H9 (cell line): ENCODE measurements around the gene FAM171A1. TPM values are rescaled to one million over a fixed set of nuclear protein-coding genes. Genes with fewer than 3 reads are reported as not detected.

Experiments
- DNase-seq: peaks from one replicate; pipeline ENCODE4 v3.0.0-alpha.2; 2017
- H2AFZ ChIP-seq: one replicate; pipeline ENCODE4 v1.6.1; 2013; ENCODE audit warnings: mild to moderate bottlenecking, low read length, control low read depth, moderate library complexity
- H2AK5ac ChIP-seq: 2 replicates; pipeline ENCODE4 v1.6.1; 2013; ENCODE audit warnings: low read length, control low read depth, mixed read lengths; ENCODE audit not compliant: insufficient read length
- H2BK120ac ChIP-seq: one replicate; pipeline ENCODE4 v1.6.1; 2013; ENCODE audit warnings: low read depth, mild to moderate bottlenecking, low read length, control low read depth, inconsistent platforms; ENCODE audit not compliant: poor library complexity, severe bottlenecking
- H2BK12ac ChIP-seq: 2 replicates; pipeline ENCODE4 v1.6.1; 2013; ENCODE audit warnings: low read length, control low read depth, mixed read lengths, low read depth; ENCODE audit not compliant: insufficient read length
- H2BK15ac ChIP-seq: 2 replicates; pipeline ENCODE4 v1.6.1; 2013; ENCODE audit warnings: low read depth, low read length, control low read depth
- H2BK20ac ChIP-seq: one replicate; pipeline ENCODE4 v1.6.1; 2013; ENCODE audit warnings: low read depth, mild to moderate bottlenecking, low read length, control low read depth, inconsistent platforms; ENCODE audit not compliant: poor library complexity, severe bottlenecking
- H2BK5ac ChIP-seq: 2 replicates; pipeline ENCODE4 v1.6.1; 2013; ENCODE audit warnings: low read length, control low read depth, mixed read lengths; ENCODE audit not compliant: insufficient read length
- H3K14ac ChIP-seq: 2 replicates; pipeline ENCODE4 v1.6.1; 2013; ENCODE audit warnings: low read length, control low read depth; ENCODE audit not compliant: insufficient read depth
- H3K18ac ChIP-seq: 2 replicates; pipeline ENCODE4 v1.6.1; 2013; ENCODE audit warnings: low read depth, mild to moderate bottlenecking, mixed read lengths, low read length, control low read depth; ENCODE audit not compliant: insufficient read length
- H3K23ac ChIP-seq: 2 replicates; pipeline ENCODE4 v1.6.1; 2013; ENCODE audit warnings: low read length, control low read depth, mixed read lengths, low read depth; ENCODE audit not compliant: insufficient read length
- H3K23me2 ChIP-seq: 2 replicates; pipeline ENCODE4 v1.6.1; 2013; ENCODE audit warnings: low read depth, mild to moderate bottlenecking, mixed read lengths, low read length, control low read depth; ENCODE audit not compliant: insufficient read length, poor library complexity, severe bottlenecking
- H3K27ac ChIP-seq: 2 replicates; pipeline ENCODE4 v1.5.1; 2013; ENCODE audit warnings: low read length, control low read depth, mixed read lengths, low read depth; ENCODE audit not compliant: insufficient read length
- H3K27me3 ChIP-seq: 2 replicates; pipeline ENCODE4 v1.6.1; 2013; ENCODE audit warnings: low read length, control low read depth, inconsistent platforms; ENCODE audit not compliant: insufficient read depth
- H3K4ac ChIP-seq: 2 replicates; pipeline ENCODE4 v1.6.1; 2013; ENCODE audit warnings: low read depth, mild to moderate bottlenecking, control low read depth, inconsistent platforms, low read length, moderate library complexity
- H3K4me1 ChIP-seq: 2 replicates; pipeline ENCODE4 v1.6.1; 2013; ENCODE audit warnings: low read length, control low read depth, inconsistent platforms; ENCODE audit not compliant: insufficient read depth
- H3K4me2 ChIP-seq: 2 replicates; pipeline ENCODE4 v1.6.1; 2013; ENCODE audit warnings: low read length, control low read depth, mixed read lengths; ENCODE audit not compliant: insufficient read length, insufficient read depth
- H3K56ac ChIP-seq: 2 replicates; pipeline ENCODE4 v1.6.1; 2013; ENCODE audit warnings: low read depth, mild to moderate bottlenecking, mixed read lengths, low read length, control low read depth; ENCODE audit not compliant: insufficient read length
- H3K79me1 ChIP-seq: 2 replicates; pipeline ENCODE4 v1.6.1; 2013; ENCODE audit warnings: low read depth, mild to moderate bottlenecking, moderate library complexity, low read length, control low read depth, inconsistent platforms; ENCODE audit not compliant: insufficient read depth, poor library complexity, severe bottlenecking
- H3K79me2 ChIP-seq: 2 replicates; pipeline ENCODE4 v1.6.1; 2013; ENCODE audit warnings: low read length, control low read depth, inconsistent platforms; ENCODE audit not compliant: insufficient read depth
- H3K9ac ChIP-seq: 2 replicates; pipeline ENCODE4 v1.6.1; 2013; ENCODE audit warnings: low read length, control low read depth, mixed read lengths; ENCODE audit not compliant: insufficient read length; ENCODE audit errors: extremely low read depth
- H3K9me3 ChIP-seq: one replicate; pipeline ENCODE4 v1.6.1; 2013; ENCODE audit warnings: low read depth, low read length, inconsistent platforms; ENCODE audit not compliant: control insufficient read depth
- H3T11ph ChIP-seq: one replicate; pipeline ENCODE4 v1.6.1; 2013; ENCODE audit warnings: mild to moderate bottlenecking, low read length, control low read depth, inconsistent platforms
- H4K20me1 ChIP-seq: one replicate; pipeline ENCODE4 v1.6.1; 2013; ENCODE audit not compliant: control insufficient read depth, insufficient read length, insufficient read depth
- H4K5ac ChIP-seq: 2 replicates; pipeline ENCODE4 v1.6.1; 2013; ENCODE audit warnings: low read depth, mild to moderate bottlenecking, mixed read lengths, low read length, control low read depth; ENCODE audit not compliant: insufficient read length
- H4K8ac ChIP-seq: replicated peaks from 2 replicates; pipeline ENCODE4 v1.6.1; 2013; ENCODE audit warnings: low read length, control low read depth, mixed read lengths, low read depth; ENCODE audit not compliant: insufficient read length
- H4K91ac ChIP-seq: 2 replicates; pipeline ENCODE4 v1.6.1; 2013; ENCODE audit warnings: low read depth, mild to moderate bottlenecking, moderate library complexity, mixed read lengths, low read length, control low read depth; ENCODE audit not compliant: insufficient read length
- H3K27ac Mint-ChIP-seq, 3 experiments: 2 replicates in 2 of 3; 3 replicates in 1 of 3; pipeline ENCODE4 v1.8.0; 2020 to 2021; ENCODE audit warnings: mixed read lengths in 3 of 3, mild to moderate bottlenecking in 1 of 3, moderate library complexity in 1 of 3
- H3K27me3 Mint-ChIP-seq: 2 replicates; pipeline ENCODE4 v1.8.0; 2021; ENCODE audit warnings: low read depth, mild to moderate bottlenecking, moderate library complexity, mixed read lengths
- H3K36me3 Mint-ChIP-seq, 3 experiments: 2 replicates in 2 of 3; 3 replicates in 1 of 3; pipeline ENCODE4 v1.8.0; 2020 to 2021; ENCODE audit warnings: low read depth in 3 of 3, mixed read lengths in 3 of 3; ENCODE audit not compliant: insufficient read depth in 1 of 3
- H3K4me1 Mint-ChIP-seq, 2 experiments: 2 replicates each; pipeline ENCODE4 v1.8.0; 2020; ENCODE audit warnings: mixed read lengths in 2 of 2
- H3K4me3 Mint-ChIP-seq, 2 experiments: 2 replicates in 1 of 2; 3 replicates in 1 of 2; pipeline ENCODE4 v1.8.0; 2020 to 2021; ENCODE audit warnings: mild to moderate bottlenecking in 2 of 2, mixed read lengths in 2 of 2, moderate library complexity in 1 of 2
- H3K9me3 Mint-ChIP-seq, 2 experiments: 2 replicates in 1 of 2; 3 replicates in 1 of 2; pipeline ENCODE4 v1.8.0; 2020; ENCODE audit warnings: mild to moderate bottlenecking in 2 of 2, mixed read lengths in 2 of 2, moderate library complexity in 1 of 2
- CTCF ChIP-seq: fragments of 200-600 bp; sonication (generic); conservative IDR thresholded peaks from 3 replicates; pipeline ENCODE4 v1.8.0; 2021; ENCODE audit warnings: antibody characterized with exemption, mild to moderate bottlenecking
- WGBS: extraction: QIAGEN DNeasy Blood & Tissue Kit; methylation state at CpG from one replicate; pipeline ENCODE4 v1.1.7; 2013; ENCODE audit warnings: missing lambda C conversion rate, low lambda C conversion rate, mixed read lengths; ENCODE audit not compliant: insufficient read length; ENCODE audit errors: extremely low coverage; 5-methylcytosine and 5-hydroxymethylcytosine counted together
- total RNA-seq: library from RNA; stranded (reverse); gene quantifications from 2 replicates; pipeline ENCODE4 v1.2.1, GENCODE V29; 2021

The FAM171A1 gene
- total RNA-seq, 1 experiment from 2014 or later, result 37.4 TPM

DNA sequence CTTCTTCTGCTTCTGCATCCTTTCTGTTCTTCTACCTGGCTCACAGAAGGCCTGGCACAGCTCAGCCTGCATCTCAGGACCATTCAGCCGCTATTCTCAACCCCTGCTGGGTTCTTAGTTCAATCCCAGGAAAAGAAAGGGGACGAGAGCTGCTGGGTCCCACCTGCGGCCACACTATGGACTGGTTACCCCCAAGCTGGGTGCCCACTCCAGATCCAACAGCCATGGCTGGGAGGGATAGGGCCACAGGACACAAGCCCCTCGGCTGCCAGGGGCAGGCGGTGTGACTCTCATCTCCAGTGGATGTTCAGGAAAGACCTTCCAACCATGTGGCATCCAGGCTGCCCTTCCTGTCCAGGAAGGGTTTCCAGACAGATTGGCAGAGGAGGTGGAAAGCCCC is 105.0 kb downstream of the FAM171A1 start:
- H4K20me1 ChIP-seq, result no peaks in the 10 kb centered on the region
- H3K4me2 ChIP-seq, result no peak overlapping the region
- WGBS, result no CpG with 5 or more reads among the region's 5 CpGs
- no peaks in the 10 kb centered on the region for H3K23me2 ChIP-seq
- no peak overlapping the region for H3T11ph ChIP-seq
- H2AFZ ChIP-seq, result no peak overlapping the region
- H3K79me1 ChIP-seq, result no peaks in the 10 kb centered on the region
- no peaks in the 10 kb centered on the region for H3K79me2 ChIP-seq
- DNase-seq, result no peak
- no peak overlapping the region for H4K91ac ChIP-seq
- Mint-ChIP-seq H3K27ac (peak overlapping the region in 1 of 3 experiments; percentile 21; a peak in 1 of 7 replicates), H3K9me3 (peaks cover 23 to 26% of the 10 kb centered on the region in 2 experiments), H3K27me3 (no peaks in the 10 kb centered on the region), H3K4me3 (no peak overlapping the region), H3K36me3 (peaks cover 25 to 42% (median 40%) of the 10 kb centered on the region in 3 experiments), H3K4me1 (peaks cover 0 to under 1% of the 10 kb centered on the region in 2 experiments; a peak in 1 of 4 replicates)
- H2BK15ac ChIP-seq, result no peak overlapping the region
- H3K14ac ChIP-seq, result no peak overlapping the region; the same call in 1 of the 2 replicates
- no peak overlapping the region for H2AK5ac ChIP-seq
- H3K9me3 ChIP-seq, result peaks cover 15% of the 10 kb centered on the region
- H3K4me1 ChIP-seq, result no peaks in the 10 kb centered on the region
- H3K9ac ChIP-seq, result no peak overlapping the region
- TF ChIP-seq CTCF, result no peak
- no peak overlapping the region for H2BK20ac ChIP-seq
- no peak overlapping the region for H3K27ac ChIP-seq
- no peak overlapping the region for H2BK120ac ChIP-seq
- no peaks in the 10 kb centered on the region for H3K27me3 ChIP-seq
- H3K23ac ChIP-seq, result no peak overlapping the region
- no peak overlapping the region for H3K18ac ChIP-seq
- H4K8ac ChIP-seq, result no peak overlapping the region
- H2BK12ac ChIP-seq, result no peak overlapping the region
- H3K56ac ChIP-seq, result no peak overlapping the region
- no peak overlapping the region for H4K5ac ChIP-seq
- H3K4ac ChIP-seq, result no peak overlapping the region
- no peak overlapping the region for H2BK5ac ChIP-seq
